SU-DHL-6 (cell line): Measurements from ENCODE around the gene MRFAP1L1.

ENCODE experiments used
- H2AFZ ChIP-seq: fragments of 200-600 bp; sonication (generic); 2 replicates; pipeline ENCODE4 v1.6.1; 2014; ENCODE audit warnings: low read depth, mild to moderate bottlenecking, moderate library complexity, mixed read lengths, antibody characterized with exemption, low read length; ENCODE audit not compliant: severe bottlenecking
- H3F3A ChIP-seq: fragments of 200-600 bp; shearing (Covaris generic); 2 replicates; pipeline ENCODE4 v1.6.0; 2016; ENCODE audit warnings: antibody characterized with exemption, mild to moderate bottlenecking; ENCODE audit not compliant: insufficient read depth
- H3K27ac ChIP-seq: fragments of 200-600 bp; sonication (generic); 2 replicates; pipeline ENCODE4 v1.5.1; 2016; ENCODE audit warnings: low read depth, mild to moderate bottlenecking, low read length, moderate library complexity, mixed read lengths
- H3K27me3 ChIP-seq: fragments of 200-600 bp; sonication (generic), shearing (Covaris generic); 2 replicates; pipeline ENCODE4 v1.6.0; 2014; ENCODE audit warnings: mild to moderate bottlenecking, low read length
- H3K36me3 ChIP-seq: fragments of 200-600 bp; sonication (generic); 2 replicates; pipeline ENCODE4 v1.6.1; 2014; ENCODE audit warnings: mild to moderate bottlenecking, low read length, mixed read lengths
- H3K4me2 ChIP-seq: fragments of 300-600, 200-600 bp; shearing (Covaris generic), sonication (generic); 2 replicates; pipeline ENCODE4 v1.6.0; 2014; ENCODE audit warnings: low read length, low read depth, mild to moderate bottlenecking; ENCODE audit not compliant: poor library complexity, severe bottlenecking
- H3K4me3 ChIP-seq: fragments of 200-600 bp; sonication (generic); 2 replicates; pipeline ENCODE4 v1.5.1; 2014; ENCODE audit warnings: antibody characterized with exemption, low read length, mild to moderate bottlenecking, mixed read lengths; ENCODE audit not compliant: insufficient read depth, poor library complexity, severe bottlenecking
- H3K79me2 ChIP-seq: fragments of 200-600 bp; sonication (generic); 2 replicates; pipeline ENCODE4 v1.6.1; 2014; ENCODE audit warnings: mild to moderate bottlenecking, low read length, moderate library complexity; ENCODE audit not compliant: insufficient read depth
- H3K9ac ChIP-seq: fragments of 200-600 bp; sonication (generic); 2 replicates; pipeline ENCODE4 v1.7.0; 2014; ENCODE audit warnings: mild to moderate bottlenecking, low read length
- H3K9me2 ChIP-seq: fragments of 200-600 bp; sonication (generic); replicated peaks from 2 replicates; pipeline ENCODE4 v1.6.1; 2014; ENCODE audit warnings: low read length; ENCODE audit not compliant: insufficient read depth
- H3K9me3 ChIP-seq: fragments of 200-600 bp; sonication (generic); 2 replicates; pipeline ENCODE4 v1.6.1; 2014; ENCODE audit warnings: low read length, mixed read lengths; ENCODE audit not compliant: insufficient read depth
- H4K20me1 ChIP-seq: fragments of 200-600 bp; sonication (generic); 2 replicates; pipeline ENCODE4 v1.6.1; 2014; ENCODE audit warnings: low read depth, mild to moderate bottlenecking, antibody characterized with exemption, low read length, moderate library complexity, mixed read lengths
- EZH2phosphoT487 ChIP-seq: fragments of 200-600 bp; sonication (generic), shearing (Covaris generic); conservative IDR thresholded peaks from 2 replicates; pipeline ENCODE4 v1.6.1; 2018; ENCODE audit warnings: mild to moderate bottlenecking, antibody characterized with exemption, low read length, moderate library complexity, mixed read lengths
- TF ChIP-seq, protein P1 (sequence below): fragments of 200-600 bp; sonication (generic); IDR thresholded peaks from one replicate; pipeline ENCODE4 v1.5.1; 2017; ENCODE audit warnings: antibody characterized with exemption, mild to moderate bottlenecking, low read length, moderate library complexity; ENCODE audit not compliant: insufficient read depth, poor library complexity, severe bottlenecking

MRFAP1L1 gene

DNA sequence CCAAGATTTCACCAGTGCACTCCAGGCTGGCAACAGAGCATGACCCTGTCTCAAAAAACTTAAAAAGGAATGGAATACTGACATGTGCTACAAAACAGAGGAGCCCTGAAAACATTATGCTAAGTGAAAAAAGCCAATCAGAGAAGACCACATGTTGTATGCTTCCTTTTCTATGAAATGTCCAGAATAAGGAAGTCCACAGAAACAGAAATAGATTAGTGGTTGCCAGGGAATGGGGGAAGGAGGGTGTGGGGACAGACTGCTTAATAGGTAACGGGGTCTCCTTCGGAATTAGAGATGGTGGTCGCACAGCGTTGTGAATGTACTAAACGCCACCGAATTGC, 42.8 kb upstream of the MRFAP1L1 start:
- Histone ChIP-seq H3K27me3 (no peaks in the 10 kb centered on the region), H3K27ac (no peak overlapping the region), H3K4me3 (no peak overlapping the region), H3K79me2 (no peaks in the 10 kb centered on the region), H3K9ac (no peak overlapping the region), H2AFZ (no peak overlapping the region), H3K4me2 (no peak overlapping the region), H3K9me2 (no peaks in the 10 kb centered on the region), H4K20me1 (no peaks in the 10 kb centered on the region), H3K9me3 (no peaks in the 10 kb centered on the region), H3K36me3 (no peaks in the 10 kb centered on the region), H3F3A (no peaks in the 10 kb centered on the region)
- TF ChIP-seq EZH2phosphoT487, result no peak
- TF ChIP-seq, protein P1, sequence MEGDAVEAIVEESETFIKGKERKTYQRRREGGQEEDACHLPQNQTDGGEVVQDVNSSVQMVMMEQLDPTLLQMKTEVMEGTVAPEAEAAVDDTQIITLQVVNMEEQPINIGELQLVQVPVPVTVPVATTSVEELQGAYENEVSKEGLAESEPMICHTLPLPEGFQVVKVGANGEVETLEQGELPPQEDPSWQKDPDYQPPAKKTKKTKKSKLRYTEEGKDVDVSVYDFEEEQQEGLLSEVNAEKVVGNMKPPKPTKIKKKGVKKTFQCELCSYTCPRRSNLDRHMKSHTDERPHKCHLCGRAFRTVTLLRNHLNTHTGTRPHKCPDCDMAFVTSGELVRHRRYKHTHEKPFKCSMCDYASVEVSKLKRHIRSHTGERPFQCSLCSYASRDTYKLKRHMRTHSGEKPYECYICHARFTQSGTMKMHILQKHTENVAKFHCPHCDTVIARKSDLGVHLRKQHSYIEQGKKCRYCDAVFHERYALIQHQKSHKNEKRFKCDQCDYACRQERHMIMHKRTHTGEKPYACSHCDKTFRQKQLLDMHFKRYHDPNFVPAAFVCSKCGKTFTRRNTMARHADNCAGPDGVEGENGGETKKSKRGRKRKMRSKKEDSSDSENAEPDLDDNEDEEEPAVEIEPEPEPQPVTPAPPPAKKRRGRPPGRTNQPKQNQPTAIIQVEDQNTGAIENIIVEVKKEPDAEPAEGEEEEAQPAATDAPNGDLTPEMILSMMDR, result no peak

DNA sequence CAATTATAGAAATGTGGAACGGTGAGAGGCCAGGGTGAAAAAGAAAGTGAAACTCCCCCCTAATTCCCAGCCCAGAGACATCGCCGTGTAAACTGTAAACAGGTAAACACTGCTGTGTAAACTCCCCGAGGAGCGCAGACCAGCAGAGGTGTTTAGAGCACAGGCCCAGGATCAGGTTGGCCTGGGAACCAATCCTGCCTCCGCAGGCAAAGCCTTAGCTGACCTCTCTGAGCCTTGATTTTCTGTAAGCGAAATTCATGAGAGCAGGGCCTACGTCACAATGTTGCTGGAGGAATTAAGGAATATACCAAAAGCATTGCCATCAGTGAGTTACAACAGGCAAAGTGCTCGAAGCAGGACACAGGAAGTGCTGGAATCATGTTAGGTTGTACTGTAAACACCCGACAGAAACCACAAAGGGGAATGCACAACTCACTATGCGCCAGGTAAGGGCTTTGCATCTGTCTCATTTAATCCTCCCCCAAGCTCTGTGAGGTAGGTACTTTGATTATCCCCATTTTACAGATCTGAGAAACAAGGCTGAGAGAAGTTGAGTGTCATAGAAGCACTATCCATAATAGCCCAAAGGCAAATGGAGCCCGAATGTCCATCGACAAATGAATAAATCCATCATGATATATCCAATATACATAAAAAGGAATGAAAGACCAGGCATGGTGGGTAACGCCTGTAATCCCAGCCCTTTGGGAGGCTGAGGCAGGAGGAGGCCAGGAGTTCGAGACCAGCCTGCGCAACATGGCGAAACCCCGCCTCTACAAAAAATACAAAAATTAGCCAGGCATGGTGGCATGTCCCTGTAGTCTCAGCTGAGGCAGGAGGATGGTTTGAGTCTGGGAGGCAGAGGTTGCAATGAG, 42.2 kb upstream of the MRFAP1L1 start:
- H3K4me3 ChIP-seq, result no peak overlapping the region
- no peak overlapping the region for H3K9ac ChIP-seq
- H4K20me1 ChIP-seq, result no peaks in the 10 kb centered on the region
- H2AFZ ChIP-seq, result no peak overlapping the region
- no peak overlapping the region for H3K27ac ChIP-seq
- no peaks in the 10 kb centered on the region for H3K9me2 ChIP-seq
- H3K9me3 ChIP-seq, result no peaks in the 10 kb centered on the region
- TF ChIP-seq, protein P1, result no peak
- H3F3A ChIP-seq, result no peaks in the 10 kb centered on the region
- no peaks in the 10 kb centered on the region for H3K27me3 ChIP-seq
- no peak overlapping the region for H3K4me2 ChIP-seq
- H3K36me3 ChIP-seq, result no peaks in the 10 kb centered on the region
- H3K79me2 ChIP-seq, result no peaks in the 10 kb centered on the region

DNA sequence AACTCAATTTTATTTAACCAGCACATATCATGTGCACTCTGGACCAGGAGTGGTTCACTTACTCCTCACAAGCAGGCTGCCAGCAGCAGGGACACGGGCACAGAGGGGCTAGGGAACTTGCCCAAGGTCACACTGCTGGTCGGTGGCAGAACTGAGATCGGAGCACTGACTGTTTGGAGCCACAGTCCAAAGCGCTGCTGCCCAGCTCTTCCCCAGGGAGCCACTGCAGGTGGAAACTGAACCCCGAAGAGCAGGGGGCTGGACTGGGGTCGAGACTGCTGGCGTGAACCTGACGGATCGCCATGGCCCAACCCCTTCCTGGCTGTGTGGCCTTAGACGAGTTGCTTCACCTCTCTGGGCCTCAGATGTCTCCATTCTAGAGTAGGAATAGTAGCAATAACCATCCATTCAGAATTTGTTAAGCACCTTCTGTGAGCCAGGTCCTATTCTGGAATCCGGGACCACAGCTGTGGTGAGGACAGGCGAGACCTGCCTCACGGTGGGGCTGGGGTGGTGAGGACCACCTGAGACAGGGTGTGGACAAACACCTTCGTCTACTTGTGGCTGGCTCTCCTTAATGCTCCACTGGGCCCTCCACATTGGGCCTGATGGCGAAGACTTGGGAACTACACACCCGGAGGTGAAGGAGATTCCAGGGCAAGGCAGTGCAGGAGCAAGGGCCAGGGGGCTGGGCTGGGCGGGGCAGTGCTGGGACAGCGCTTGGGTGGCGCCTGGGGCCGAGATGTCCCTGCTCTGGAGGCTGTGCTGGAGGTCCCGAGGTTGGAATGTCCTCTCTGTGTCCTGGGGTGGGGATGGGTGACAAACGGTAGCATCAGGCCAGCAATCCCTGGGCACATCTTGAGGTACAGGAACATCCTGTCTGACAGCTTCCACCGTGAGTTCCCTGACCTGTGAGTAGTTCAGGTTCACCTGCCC, 40.9 kb upstream of the MRFAP1L1 start:
- no peaks in the 10 kb centered on the region for H3K27me3 ChIP-seq
- no peaks in the 10 kb centered on the region for H3K79me2 ChIP-seq
- no peak overlapping the region for H3K4me2 ChIP-seq
- no peaks in the 10 kb centered on the region for H3K9me3 ChIP-seq
- no peaks in the 10 kb centered on the region for H3K36me3 ChIP-seq
- H3K27ac ChIP-seq, result no peak overlapping the region
- no peaks in the 10 kb centered on the region for H3K9me2 ChIP-seq
- no peak for TF ChIP-seq EZH2phosphoT487
- TF ChIP-seq, protein P1, result no peak
- H3K9ac ChIP-seq, result no peak overlapping the region
- no peak overlapping the region for H2AFZ ChIP-seq
- no peaks in the 10 kb centered on the region for H3F3A ChIP-seq
- no peaks in the 10 kb centered on the region for H4K20me1 ChIP-seq
- H3K4me3 ChIP-seq, result no peak overlapping the region
